Neural progenitor cell (in vitro differentiated cells): ENCODE measurements around the gene MUC5AC. TPM values are rescaled to one million over a fixed set of nuclear protein-coding genes. Genes with fewer than 3 reads are reported as not detected.

Source experiments
- DNase-seq: peaks from one replicate; pipeline ENCODE4 v3.0.0-alpha.2; 2016; ENCODE audit warnings: low spot score
- H2AFZ ChIP-seq: fragments of 200-600 bp; sonication (generic); replicated peaks from 2 replicates; pipeline ENCODE4 v1.6.1; 2016; ENCODE audit warnings: antibody characterized with exemption
- H3F3A ChIP-seq: fragments of 200-600 bp; sonication (generic); 2 replicates; pipeline ENCODE4 v1.6.1; 2016; ENCODE audit warnings: antibody characterized with exemption, low read depth
- H3K27ac ChIP-seq: fragments of 200-600 bp; sonication (generic); 2 replicates; pipeline ENCODE4 v1.5.1; 2016; ENCODE audit warnings: mild to moderate bottlenecking
- H3K27me3 ChIP-seq: fragments of 200-600 bp; sonication (generic); 2 replicates; pipeline ENCODE4 v1.6.1; 2016; ENCODE audit warnings: mild to moderate bottlenecking, moderate library complexity
- H3K36me3 ChIP-seq: fragments of 200-600 bp; sonication (generic); 2 replicates; pipeline ENCODE4 v1.5.1; 2016
- H3K4me1 ChIP-seq: fragments of 200-600 bp; sonication (generic); 2 replicates; pipeline ENCODE4 v1.6.1; 2016; ENCODE audit warnings: mixed run types
- H3K4me2 ChIP-seq: fragments of 200-600 bp; sonication (generic); 2 replicates; pipeline ENCODE4 v1.6.1; 2016
- H3K4me3 ChIP-seq: fragments of 200-600 bp; sonication (generic); 2 replicates; pipeline ENCODE4 v1.5.1; 2016
- H3K79me2 ChIP-seq: fragments of 200-600 bp; sonication (generic); 2 replicates; pipeline ENCODE4 v1.6.1; 2016; ENCODE audit warnings: low read depth
- H3K9ac ChIP-seq: fragments of 200-600 bp; sonication (generic); 2 replicates; pipeline ENCODE4 v1.6.1; 2016
- H3K9me3 ChIP-seq: fragments of 200-600 bp; sonication (generic); 2 replicates; pipeline ENCODE4 v1.5.1; 2016; ENCODE audit warnings: low read depth
- H4K20me1 ChIP-seq: fragments of 200-600 bp; sonication (generic); 2 replicates; pipeline ENCODE4 v1.6.1; 2016; ENCODE audit warnings: low read depth
- H3K27ac Mint-ChIP-seq: 3 replicates; pipeline ENCODE4 v1.8.0; 2021; ENCODE audit warnings: mixed read lengths
- H3K27me3 Mint-ChIP-seq: 2 replicates; pipeline ENCODE4 v1.8.0; 2022; ENCODE audit warnings: low read depth, mild to moderate bottlenecking, inconsistent platforms, moderate library complexity, mixed read lengths; ENCODE audit not compliant: insufficient read depth
- H3K36me3 Mint-ChIP-seq: 3 replicates; pipeline ENCODE4 v1.8.0; 2021; ENCODE audit warnings: mixed read lengths
- H3K4me1 Mint-ChIP-seq: 3 replicates; pipeline ENCODE4 v1.8.0; 2021; ENCODE audit warnings: mixed read lengths
- H3K4me3 Mint-ChIP-seq: 3 replicates; pipeline ENCODE4 v1.8.0; 2021; ENCODE audit warnings: mild to moderate bottlenecking, moderate library complexity, mixed read lengths
- H3K9me3 Mint-ChIP-seq: 3 replicates; pipeline ENCODE4 v1.8.0; 2020; ENCODE audit warnings: mixed read lengths
- EZH2 ChIP-seq: fragments of 200-600 bp; sonication (generic); IDR thresholded peaks from 2 replicates; pipeline ENCODE4 v1.6.1; 2017; ENCODE audit warnings: antibody characterized with exemption, mild to moderate bottlenecking, moderate library complexity
- EZH2phosphoT487 ChIP-seq: fragments of 200-600 bp; sonication (generic); IDR thresholded peaks from 2 replicates; pipeline ENCODE4 v1.6.1; 2017; ENCODE audit warnings: antibody characterized with exemption
- total RNA-seq: library from RNA; depleted of rRNA; stranded (reverse); fragments of >200 nt; gene quantifications from 2 replicates; pipeline ENCODE4 v1.2.3, GENCODE V29; 2015; ENCODE audit warnings: low replicate concordance
- TF ChIP-seq, protein P1 (sequence below): fragments of 200-600 bp; sonication (generic); IDR thresholded peaks from 2 replicates; pipeline ENCODE4 v1.5.1; 2017; ENCODE audit warnings: antibody characterized with exemption, mild to moderate bottlenecking

Gene MUC5AC
- total RNA-seq, 1 donor from 2014 or later, result not detected

DNA sequence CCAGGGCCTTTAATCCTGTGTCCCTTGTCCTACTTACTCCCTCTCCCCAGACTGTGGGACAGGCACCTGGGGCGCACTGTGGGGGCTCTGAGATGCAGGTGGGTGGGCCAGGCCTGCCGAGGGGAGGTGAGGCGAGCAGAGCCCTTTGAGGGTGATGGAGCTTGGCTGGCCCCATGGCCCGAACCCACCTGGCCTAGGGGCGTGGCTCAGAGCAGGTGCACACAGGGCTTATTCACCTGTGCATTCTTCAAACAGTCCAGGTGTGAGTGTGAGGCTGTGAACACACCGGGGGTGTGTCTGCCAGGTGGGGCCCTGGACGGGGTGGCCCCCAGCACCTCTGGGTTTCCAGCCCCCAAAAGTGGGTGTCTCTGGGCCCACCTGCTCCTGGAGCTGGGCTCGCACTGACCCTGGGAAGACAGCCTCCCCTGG, 9.0 kb upstream of the MUC5AC start:
- Histone ChIP-seq H3K27ac (no peak overlapping the region), H4K20me1 (no peaks in the 10 kb centered on the region), H3F3A (no peaks in the 10 kb centered on the region), H3K4me1 (no peaks in the 10 kb centered on the region), H2AFZ (no peak overlapping the region), H3K27me3 (no peaks in the 10 kb centered on the region), H3K79me2 (no peaks in the 10 kb centered on the region), H3K4me2 (no peak overlapping the region), H3K36me3 (no peaks in the 10 kb centered on the region), H3K9ac (no peak overlapping the region), H3K9me3 (peaks cover 6% of the 10 kb centered on the region), H3K4me3 (no peak overlapping the region)
- no peak for DNase-seq
- Mint-ChIP-seq H3K27ac (no peak overlapping the region), H3K27me3 (peaks cover 18% of the 10 kb centered on the region), H3K4me3 (no peak overlapping the region), H3K4me1 (peaks cover 4% of the 10 kb centered on the region), H3K9me3 (peaks cover 23% of the 10 kb centered on the region), H3K36me3 (no peaks in the 10 kb centered on the region)
- TF ChIP-seq EZH2, result no peak
- TF ChIP-seq, protein P1, sequence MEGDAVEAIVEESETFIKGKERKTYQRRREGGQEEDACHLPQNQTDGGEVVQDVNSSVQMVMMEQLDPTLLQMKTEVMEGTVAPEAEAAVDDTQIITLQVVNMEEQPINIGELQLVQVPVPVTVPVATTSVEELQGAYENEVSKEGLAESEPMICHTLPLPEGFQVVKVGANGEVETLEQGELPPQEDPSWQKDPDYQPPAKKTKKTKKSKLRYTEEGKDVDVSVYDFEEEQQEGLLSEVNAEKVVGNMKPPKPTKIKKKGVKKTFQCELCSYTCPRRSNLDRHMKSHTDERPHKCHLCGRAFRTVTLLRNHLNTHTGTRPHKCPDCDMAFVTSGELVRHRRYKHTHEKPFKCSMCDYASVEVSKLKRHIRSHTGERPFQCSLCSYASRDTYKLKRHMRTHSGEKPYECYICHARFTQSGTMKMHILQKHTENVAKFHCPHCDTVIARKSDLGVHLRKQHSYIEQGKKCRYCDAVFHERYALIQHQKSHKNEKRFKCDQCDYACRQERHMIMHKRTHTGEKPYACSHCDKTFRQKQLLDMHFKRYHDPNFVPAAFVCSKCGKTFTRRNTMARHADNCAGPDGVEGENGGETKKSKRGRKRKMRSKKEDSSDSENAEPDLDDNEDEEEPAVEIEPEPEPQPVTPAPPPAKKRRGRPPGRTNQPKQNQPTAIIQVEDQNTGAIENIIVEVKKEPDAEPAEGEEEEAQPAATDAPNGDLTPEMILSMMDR, result no peak
- no peak for TF ChIP-seq EZH2phosphoT487

DNA sequence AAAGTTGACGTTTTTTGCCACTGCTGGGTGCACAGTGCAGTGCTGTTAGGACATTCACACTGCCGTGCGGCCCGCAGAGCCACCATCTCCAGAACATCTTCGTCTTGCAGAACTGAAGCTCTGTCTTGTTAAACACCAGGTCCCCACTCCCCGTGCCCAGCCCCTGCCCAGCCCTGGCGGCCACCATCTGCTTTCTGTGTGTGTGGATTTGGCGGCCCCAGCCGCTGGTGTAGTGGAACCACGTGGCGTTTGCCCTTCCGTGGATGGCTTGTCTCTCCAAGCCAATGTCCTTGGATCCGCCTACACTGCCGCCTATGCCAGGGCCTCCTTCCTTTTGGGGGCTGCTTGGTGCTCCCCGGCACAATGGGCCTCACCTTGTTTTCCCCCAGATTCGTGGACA, 8.2 kb upstream of the MUC5AC start:
- Histone ChIP-seq H3K4me1 (no peaks in the 10 kb centered on the region), H3F3A (no peaks in the 10 kb centered on the region), H3K4me3 (no peak overlapping the region), H2AFZ (no peak overlapping the region), H3K4me2 (no peak overlapping the region), H3K27me3 (no peaks in the 10 kb centered on the region), H3K9ac (no peak overlapping the region), H3K79me2 (no peaks in the 10 kb centered on the region), H3K36me3 (no peaks in the 10 kb centered on the region), H3K27ac (no peak overlapping the region), H3K9me3 (no peaks in the 10 kb centered on the region), H4K20me1 (no peaks in the 10 kb centered on the region)
- Mint-ChIP-seq H3K4me3 (no peak overlapping the region), H3K27me3 (peaks cover 18% of the 10 kb centered on the region), H3K36me3 (no peaks in the 10 kb centered on the region), H3K4me1 (peaks cover 4% of the 10 kb centered on the region), H3K9me3 (peaks cover 18% of the 10 kb centered on the region), H3K27ac (no peak overlapping the region)
- TF ChIP-seq, protein P1, result no peak
- TF ChIP-seq EZH2 (no peak), EZH2phosphoT487 (no peak)
- no peak for DNase-seq

DNA sequence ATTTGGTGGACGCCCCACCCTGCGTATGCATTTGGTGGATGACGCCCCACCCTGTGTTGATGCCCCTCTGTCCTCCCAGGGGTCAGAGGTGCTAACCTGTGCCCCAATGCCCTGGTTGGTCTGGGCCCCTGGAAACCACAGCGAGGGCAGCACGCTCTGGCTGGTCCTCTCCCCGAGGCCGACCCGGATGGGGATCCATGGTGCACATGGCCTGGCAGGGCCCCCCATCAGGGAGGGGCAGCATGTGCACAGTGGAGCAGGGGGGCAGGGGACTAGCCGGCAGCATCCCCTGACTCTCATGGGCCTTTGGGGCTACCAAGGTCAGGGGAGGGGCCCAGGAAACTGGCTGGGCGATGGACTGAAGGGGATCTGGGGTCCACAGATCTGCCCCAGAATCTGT, 7.6 kb upstream of the MUC5AC start:
- Histone ChIP-seq H3K4me3 (no peak overlapping the region), H3K9me3 (no peaks in the 10 kb centered on the region), H3K27ac (no peak overlapping the region), H3K36me3 (no peaks in the 10 kb centered on the region), H3K4me2 (no peak overlapping the region), H3K9ac (no peak overlapping the region), H3K27me3 (no peaks in the 10 kb centered on the region), H4K20me1 (no peaks in the 10 kb centered on the region), H3K79me2 (no peaks in the 10 kb centered on the region), H2AFZ (no peak overlapping the region), H3K4me1 (no peaks in the 10 kb centered on the region), H3F3A (no peaks in the 10 kb centered on the region)
- Mint-ChIP-seq H3K36me3 (no peaks in the 10 kb centered on the region), H3K9me3 (peaks cover 12% of the 10 kb centered on the region), H3K4me3 (no peak overlapping the region), H3K27me3 (peaks cover 18% of the 10 kb centered on the region), H3K4me1 (peaks cover 4% of the 10 kb centered on the region), H3K27ac (no peak overlapping the region)
- TF ChIP-seq EZH2 (no peak), EZH2phosphoT487 (no peak)
- no peak for DNase-seq

DNA sequence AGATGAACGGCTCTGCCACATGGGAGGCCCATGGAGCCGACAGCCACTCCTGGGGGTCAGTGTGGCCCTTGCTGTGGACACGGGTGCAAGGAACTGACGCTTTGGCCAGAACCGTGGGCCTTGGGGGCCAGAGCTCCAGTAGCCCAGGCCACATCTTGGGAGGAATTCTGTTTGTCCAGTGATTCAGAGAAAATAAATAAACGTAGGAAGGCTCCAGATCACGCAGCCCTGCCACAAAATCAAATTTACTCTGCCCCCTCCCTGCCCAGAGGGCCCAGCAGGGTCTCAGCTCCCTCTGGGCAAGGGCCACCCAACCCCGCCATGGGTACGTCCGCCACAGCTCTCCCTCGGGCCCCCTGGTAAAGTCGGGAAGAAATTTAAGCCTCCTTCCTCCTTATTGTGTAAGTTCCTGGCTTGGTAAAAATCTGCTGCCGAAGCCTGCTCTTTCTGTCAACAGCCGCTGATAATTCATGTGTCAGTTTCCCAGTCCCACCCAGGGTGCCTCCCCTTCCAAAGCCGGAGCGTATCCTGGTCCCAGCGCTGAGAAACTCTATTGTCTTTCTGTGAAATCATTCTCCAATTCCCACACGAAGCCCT, 6.9 kb upstream of the MUC5AC start:
- peaks cover 11% of the 10 kb centered on the region for H3K9me3 Mint-ChIP-seq

More for the DNA sequence above, 6.9 kb upstream of the MUC5AC start:
- H3K27ac Mint-ChIP-seq, result no peak overlapping the region
- Histone ChIP-seq H2AFZ (no peak overlapping the region), H3F3A (no peaks in the 10 kb centered on the region), H3K27ac (no peak overlapping the region), H3K9me3 (no peaks in the 10 kb centered on the region), H3K9ac (no peak overlapping the region), H3K4me3 (no peak overlapping the region), H3K4me1 (no peaks in the 10 kb centered on the region), H3K36me3 (no peaks in the 10 kb centered on the region), H3K79me2 (no peaks in the 10 kb centered on the region), H3K4me2 (no peak overlapping the region), H4K20me1 (no peaks in the 10 kb centered on the region), H3K27me3 (no peaks in the 10 kb centered on the region)
- H3K36me3 Mint-ChIP-seq, result no peaks in the 10 kb centered on the region
- no peak overlapping the region for H3K4me3 Mint-ChIP-seq
- H3K27me3 Mint-ChIP-seq, result peaks cover 18% of the 10 kb centered on the region
- H3K4me1 Mint-ChIP-seq, result peaks cover 4% of the 10 kb centered on the region
- no peak for DNase-seq
- TF ChIP-seq EZH2 (no peak), EZH2phosphoT487 (no peak)
- TF ChIP-seq, protein P1, result no peak
